Stimulated activated CD4-positive, alpha-beta T cell treated with anti-CD3 and anti-CD28 coated beads, Interleukin-2, amount 100 ng/mL, for 4 hours (primary cell): ENCODE measurements around the gene SLC37A1.

Experiments
- DNase-seq: peaks from one replicate; pipeline ENCODE4 v3.0.0-alpha.2; 2020; ENCODE audit warnings: low read depth

Gene SLC37A1

DNA sequence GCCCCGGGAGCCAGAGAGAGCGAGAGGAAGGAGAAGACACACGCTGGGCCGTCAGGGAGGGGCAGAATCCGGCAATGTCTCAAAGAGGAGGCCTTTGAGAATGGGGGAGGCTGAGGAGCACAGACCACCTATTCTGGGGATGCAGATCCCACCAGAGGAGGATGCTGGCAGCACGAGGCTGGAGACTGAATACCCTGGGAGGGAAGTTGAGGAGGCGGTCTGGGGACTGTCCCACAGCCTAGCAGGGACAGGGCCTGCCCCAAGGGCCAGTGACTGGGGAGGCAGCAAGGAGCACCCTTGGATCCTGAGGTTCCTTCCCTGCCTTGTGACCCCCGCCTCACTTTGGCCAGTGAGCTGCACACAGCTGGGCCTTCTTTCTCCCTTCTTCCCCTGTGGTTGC, 49.2 kb downstream of the SLC37A1 start:
- DNase-seq: no peak

DNA sequence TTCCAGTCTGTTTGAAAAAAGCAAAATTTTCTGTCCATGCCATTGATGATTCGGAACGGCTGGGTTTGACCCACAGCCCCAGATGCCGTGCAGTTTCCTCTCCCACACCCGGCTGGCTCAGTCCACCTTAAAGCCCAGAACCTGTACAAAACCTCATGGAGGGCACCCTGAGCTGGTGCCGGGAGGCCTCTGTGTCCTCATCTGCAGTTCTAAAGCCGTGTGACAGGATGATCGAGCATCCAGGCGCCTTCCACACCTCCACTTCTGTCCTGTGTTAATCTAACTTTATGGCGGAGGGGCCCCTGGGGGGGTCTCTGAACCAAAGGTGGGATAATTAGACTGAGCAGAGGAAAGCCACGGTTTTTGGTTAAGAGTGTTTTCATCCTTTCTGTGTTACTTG, 49.6 kb downstream of the SLC37A1 start:
- no peak for DNase-seq

DNA sequence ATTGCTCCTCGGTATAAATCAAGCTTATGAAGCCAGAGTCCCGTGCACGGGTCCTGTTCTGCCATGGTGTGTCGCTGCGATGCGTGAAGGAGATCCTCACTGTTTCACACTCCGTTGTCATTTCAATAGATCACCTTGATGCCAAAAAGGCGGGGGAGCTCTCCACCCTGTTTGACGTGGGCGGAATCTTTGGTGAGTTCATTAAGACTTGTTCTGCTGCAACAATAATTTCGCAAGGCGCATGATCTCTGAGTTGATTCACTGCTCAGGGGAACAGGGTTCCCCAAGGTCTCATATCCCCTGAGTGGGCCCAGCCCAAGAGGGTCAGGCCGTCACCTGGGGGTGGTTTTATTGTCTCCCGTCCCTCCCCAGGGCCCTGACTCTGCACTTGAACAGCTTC, 50.0 kb downstream of the SLC37A1 start:
- DNase-seq: no peak

DNA sequence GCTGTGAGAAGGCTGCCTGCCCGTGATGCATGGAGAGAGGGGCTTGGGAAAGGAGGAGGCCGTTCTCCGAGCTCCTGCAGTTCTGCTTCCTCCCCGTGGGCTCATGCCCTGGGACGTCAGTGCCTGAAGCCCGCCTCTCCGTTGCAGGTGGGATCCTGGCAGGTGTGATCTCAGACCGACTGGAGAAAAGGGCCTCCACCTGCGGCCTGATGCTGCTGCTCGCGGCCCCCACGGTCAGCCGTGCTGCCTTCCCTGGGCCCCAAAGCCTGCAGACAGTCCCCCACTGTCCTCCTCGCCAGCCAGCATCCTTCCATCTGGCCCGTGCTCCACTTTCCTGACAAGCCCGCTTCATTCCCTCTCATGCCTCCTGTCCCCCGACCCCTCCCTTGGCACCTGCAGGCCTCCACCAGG, 50.9 kb downstream of the SLC37A1 start:
- no peak for DNase-seq

DNA sequence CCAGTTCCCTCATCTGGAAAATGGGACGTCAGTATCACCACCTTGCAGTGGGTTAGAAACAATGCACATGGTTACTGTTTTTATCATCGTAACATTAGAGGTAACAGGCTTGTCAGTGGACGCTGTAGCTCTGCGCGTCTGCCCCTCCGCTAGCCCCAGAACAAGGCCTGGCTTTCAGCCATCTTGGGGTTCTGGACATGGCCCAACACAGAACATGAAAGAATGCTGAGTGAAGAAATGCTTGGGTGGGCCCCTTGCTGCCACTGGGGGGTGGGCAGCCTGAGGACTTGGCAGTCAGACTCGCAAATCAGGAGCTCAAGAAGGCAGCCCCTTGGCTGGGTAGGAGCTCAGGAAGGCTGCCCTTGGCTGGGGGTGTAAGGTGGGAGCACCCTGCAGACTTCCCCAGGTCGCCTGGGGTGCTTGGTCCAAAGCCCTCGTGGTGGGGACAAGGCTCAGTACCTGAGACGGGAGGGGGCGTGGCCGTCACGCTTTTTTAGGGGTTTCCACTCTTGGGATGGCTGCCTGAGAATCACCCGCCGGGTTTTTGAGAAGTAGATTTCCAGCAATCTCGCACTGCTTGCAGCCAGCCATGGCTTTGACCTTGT, 51.7 kb downstream of the SLC37A1 start:
- no peak for DNase-seq

DNA sequence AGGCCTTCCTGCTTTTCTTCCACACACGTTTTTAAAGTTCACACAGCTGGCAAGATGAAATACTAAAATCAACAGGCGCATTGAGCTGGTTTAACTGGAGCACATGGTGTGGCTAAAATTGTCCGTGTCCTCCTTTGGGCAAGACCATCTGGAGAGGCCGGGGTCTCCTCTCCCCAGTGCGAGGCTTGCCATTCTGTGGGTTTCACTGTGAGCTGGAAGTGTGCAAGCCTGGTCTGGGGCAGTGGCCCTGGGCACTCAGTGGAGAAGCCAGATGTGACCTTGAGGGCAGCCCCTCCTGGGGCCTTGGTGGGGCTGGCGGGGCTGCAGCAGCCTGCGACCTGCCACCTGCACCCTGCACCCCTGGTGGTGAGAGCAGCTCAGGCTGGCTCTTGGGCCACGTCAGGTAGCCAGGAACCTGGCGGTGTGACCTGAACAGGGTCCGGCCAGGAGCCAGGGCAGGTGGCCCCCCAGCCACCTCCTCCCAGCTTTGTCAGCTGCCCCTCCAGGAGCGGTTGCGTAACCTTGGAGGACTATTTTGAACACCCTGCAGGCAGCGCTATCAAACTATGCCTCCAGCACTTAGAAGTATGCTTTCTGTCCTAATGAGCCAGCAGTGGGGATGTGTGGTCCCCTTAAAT, 52.4 kb downstream of the SLC37A1 start:
- no peak for DNase-seq

DNA sequence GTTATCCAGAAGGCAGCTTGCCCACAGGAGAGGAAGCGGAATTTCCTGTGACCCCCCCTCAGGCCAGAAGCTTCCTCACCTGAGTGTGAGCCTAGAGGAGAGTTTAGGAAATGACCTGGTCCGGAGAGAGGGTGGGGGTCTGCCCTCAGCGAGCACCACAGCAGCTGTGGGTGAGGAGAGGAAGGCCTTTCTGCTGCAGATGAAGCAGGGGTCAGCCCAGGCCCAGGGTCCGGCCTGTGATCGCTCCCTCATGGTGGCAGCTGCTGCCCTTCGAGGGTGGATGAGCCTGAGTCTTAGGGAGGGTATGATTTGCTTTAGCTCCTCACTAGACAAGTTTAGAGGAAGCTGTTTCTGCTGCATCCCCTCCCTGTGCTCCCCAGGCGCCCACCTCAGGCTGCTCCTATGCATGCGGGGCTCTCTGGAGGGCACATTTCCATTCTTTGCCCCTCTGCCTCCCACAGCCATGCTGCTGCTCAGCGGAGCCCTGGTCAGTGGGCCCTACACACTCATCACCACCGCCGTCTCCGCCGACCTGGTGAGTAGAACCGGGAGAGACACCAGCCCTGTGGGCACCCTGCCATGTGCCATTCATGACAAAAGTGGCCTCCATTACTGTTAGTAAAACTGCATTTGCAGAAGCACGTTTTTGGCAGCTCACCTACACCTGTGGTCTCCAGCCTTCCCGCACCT, 53.0 kb downstream of the SLC37A1 start:
- no peak for DNase-seq

DNA sequence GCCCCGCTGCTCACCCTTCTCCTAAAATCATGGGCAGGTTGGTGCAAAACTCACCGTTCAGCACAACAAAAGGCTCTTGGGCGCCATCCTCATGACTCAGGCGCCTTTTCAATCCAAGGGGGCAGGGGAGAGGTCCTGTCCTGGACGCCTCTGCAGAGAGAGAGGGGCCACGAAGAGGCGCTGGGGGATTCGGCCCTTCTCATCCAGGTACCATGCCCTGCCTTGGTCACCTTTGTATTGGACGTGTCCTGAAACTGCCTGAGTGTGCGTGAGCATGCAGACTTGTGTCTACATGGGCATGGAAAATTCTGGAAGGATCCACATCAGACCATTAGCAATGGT, 53.5 kb downstream of the SLC37A1 start:
- no peak for DNase-seq

DNA sequence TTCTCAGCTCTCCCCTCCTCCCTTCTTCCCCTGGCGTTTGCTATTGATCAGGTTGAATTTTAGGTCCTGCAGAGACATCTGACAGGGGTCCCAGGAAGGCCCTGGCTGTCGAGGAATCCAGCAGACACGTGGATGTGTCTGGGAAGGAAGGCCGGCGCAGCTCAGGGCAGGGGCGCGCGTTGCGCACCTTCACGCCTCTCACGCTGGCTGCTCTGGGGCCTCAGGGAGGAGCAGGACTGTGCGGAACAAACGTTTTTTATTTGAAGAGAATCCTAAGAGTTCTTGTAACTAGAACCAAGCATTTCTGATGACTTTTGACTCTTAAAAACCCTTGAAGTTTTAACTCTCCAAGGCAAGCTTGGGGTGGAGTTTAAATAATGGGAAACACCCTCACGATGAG, 54.2 kb downstream of the SLC37A1 start:
- DNase-seq: no peak

DNA sequence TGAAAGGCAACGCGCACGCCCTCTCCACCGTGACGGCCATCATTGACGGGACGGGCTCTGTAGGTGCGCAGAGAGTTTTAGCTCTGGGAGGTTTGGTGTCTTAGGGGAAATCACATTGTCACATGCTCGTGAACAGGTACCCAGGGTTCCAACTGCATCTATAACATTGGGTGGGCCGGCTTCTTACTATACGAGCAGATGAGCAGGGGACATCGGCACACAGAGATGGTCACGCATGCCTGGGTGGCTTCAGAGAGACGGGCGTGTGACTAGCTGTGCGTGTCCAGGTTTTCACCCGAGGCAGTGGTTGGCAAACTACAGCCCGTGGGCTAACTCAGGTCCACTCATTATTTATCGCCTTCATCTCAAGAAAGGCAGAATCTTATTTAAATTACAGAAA, 54.7 kb downstream of the SLC37A1 start:
- no peak for DNase-seq

DNA sequence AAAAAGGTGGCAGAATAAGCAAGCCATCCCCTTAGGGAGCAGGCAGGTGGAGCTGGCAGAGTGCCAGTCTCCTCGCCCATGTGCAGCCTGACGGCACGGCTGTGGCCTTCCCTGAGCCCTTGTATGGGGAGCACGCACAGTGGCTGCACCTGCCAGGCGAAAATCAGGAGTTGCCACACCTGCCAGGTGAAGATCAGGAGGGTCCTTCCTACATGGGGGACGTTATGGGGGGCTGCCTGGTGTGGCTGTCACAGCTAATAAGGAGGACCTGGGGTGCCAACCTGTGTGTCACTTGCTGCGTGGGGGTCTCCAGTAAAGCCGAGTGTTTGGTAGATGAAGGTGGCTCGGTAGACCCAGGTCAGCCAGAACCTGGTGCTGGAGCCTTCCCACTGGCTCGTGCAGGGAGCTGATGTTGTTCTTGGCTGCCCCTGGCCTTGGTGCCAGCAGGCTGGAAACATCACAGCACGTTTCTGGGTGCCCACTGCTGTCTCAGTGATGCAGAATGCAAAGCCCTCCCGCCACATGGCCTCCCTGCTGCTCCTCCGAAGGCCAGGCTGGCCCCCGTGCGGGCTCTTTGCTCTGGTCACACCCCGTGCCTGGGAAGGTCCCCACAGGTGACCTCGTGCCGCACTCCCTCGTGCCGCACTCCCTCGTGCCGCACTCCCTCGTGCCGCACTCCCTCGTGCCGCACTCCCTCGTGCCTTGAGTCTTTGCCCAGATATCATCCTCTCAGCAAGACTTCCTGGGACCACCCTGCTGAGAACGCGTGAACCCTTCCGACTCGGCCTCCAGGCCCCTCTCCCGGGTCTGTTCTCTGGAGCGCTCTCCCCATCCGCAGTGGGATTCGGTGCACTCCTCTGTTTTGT, 55.4 kb downstream of the SLC37A1 start:
- DNase-seq: no peak

DNA sequence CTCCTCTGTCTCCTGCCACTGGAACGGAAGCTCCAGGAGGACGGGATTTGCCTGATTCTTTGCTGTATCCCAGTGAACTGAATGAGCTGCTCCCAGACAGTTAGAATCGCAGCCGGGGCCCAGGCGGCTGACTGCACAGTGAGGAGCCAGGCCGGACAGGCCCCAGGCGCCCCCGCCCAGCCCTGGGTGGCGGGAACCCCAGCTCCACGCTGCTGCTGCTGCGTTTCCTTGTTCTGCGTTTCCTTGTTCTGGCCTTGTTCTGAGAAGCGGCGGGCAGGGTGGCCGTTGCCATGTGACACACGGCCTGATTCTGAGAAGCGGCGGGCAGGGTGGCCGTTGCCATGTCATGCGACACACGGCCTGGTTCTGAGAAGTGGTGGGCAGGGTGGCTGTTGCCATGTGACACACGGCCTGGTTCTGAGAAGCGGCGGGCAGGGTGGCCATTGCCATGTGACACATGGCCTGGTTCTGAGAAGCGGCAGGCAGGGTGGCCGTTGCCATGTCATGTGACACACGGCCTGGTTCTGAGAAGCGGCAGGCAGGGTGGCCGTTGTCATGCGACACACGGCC, 56.2 kb downstream of the SLC37A1 start:
- no peak for DNase-seq

DNA sequence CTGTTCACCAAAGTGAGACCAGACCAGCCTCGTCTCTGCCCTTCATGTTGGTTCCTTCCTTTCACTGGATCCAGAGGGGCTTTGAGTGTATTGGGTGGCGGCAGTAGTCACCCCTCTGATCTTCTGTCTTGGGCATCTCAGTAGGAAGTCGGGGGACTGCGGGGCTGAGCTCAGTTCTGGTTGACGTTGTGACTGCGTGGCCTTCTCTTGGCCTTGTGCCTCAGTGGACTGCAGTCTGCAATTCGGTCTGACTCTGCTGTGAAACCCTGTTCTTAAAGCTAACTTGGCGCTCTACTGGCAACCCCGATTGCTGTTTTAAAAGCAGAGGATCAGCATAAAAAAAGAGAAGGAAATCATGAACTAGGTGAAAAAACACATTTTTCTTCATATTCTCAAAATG, 56.7 kb downstream of the SLC37A1 start:
- DNase-seq: no peak

DNA sequence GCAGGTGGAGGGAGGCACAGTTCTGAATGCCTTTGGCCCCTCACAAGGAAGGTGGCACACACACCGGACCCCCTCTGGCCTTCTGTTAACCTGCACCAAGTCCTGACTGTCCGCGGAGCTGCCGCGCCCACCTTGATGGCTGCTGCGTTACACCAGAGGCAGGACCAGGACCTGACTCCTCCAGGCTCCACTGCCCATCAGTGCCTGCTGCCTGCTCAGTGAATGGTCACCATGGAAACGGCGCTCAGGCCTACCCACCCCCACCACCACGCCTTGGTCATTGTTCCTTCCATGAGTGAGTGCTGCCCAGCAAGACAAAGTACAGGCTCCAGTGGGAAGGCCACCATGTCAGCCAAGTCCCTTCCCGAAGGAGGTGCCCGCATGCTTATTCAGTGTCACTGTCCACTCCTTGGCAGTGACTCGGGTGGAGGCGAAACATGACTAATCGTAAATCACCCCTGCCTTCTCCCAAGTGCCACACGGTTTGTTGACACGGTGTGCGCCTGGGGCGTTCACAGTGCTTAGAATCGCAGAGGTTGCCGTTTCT, 57.3 kb downstream of the SLC37A1 start:
- DNase-seq: no peak

DNA sequence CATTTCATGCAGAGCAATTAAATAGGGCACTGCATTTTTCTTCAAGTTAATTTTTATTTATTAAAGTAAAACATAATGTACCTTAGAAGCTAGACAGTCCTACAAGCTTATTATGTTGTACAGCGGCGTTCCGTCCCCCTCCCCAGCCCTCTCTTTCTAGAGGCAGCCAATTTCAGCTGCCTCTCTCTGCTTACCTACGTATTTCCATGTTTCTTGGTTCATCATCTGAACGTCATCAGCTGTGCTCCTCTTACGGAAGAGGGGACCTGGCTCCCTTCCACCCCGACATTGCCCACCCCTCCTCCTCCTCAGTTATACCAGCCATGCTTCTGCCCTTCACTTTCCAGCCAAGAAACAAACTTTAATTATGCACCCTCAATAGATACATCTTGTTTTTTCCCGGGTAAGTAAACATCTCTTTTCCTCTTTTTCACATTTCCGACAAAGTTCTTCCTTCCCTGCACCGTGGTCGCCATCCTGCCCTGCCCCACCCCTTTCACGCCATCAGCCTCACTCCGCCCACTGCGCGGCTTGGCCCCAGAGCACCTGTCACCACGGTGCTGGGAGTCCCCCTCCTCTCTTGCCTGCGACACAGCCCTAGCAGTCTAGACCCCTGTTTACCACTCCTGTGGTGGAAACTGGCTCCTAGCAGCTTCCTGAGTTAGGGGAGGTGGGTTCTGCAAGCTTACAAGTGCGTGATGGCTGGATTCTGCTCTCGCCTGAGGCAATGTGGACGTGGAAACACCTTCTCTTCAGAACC, 57.9 kb downstream of the SLC37A1 start:
- DNase-seq: no peak

DNA sequence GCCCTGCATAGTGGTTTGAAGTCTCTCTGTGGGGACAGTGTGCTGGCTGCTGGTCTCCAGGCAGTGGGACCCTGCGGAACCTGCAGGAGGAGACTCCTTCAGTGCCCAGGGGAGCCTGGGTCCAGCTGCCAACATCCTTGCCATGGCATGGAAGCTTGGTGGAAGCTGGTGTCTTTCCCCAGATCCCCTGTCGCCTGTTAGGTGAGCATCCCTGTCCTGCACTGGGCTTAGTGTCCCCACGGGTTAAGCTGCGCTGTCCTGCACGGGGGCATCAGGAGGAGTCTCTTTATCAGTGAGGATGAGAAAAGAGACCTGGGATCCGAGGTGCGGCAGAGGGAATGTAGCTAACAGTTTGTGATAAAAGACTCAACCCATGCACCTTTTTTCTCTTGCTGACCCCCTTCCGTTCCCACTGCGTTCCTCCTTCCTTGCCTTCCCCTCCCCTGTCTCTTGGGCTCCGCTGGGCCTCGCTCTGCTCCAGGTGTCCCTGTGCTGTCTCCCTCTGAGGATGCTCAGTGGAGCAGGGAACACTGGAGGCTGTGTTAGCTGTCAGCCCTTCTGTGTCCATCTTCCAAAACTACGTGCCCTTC, 59.3 kb downstream of the SLC37A1 start:
- DNase-seq: no peak

DNA sequence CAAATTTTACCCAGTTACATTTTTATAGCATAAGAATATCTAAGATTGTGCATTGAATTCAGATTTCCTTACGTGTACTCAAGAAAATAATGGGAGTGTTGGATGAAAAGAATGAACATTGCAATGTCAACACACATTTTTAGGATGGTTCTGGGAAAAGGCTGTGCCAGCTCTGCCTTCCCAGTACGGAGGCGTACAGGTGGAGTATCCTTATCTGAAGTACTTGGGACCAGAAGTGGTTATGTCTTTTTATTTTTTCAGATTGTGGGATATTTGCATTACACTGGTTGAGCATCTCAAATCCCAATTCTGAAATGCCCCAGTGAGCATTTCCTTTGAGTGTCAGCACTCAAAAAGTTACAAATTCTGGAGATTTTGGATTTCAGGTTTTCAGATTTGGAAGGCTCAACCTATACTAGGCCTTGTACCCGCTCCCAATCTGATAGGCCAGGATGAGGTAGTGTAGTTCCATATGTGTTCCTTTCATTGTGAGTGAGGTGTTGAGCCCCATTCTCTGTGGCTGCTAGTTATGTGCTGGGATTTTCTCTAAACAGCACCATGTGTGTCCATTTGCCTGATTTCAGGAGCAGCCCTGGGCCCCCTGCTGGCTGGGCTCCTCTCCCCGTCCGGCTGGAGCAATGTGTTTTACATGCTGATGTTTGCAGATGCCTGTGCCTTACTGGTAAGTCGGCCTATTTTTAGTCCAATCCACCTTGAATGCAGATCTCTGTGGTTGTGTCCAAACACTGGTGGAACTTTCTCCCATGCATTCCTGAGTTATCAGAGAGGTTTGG, 60.8 kb downstream of the SLC37A1 start:
- DNase-seq: no peak

DNA sequence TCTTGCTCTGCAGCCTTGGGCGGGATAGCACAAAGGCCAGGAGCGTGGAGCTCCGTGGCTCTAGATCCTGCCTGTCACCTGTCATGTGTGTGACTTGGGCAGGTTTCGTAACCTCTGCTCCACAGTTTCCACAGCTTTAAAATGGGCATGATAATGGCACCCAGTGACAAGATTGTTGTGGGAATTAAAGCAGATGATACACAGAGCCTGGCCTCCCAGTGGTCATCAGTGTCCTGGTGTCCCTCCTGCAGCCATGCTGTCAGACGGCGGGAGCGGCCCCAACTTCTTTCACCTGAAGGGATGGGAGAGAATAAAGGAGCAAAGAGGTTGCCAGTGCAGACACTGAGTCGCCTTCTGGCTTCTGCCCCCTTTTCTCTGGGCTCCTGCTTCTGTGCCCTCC, 61.5 kb downstream of the SLC37A1 start:
- no peak for DNase-seq

DNA sequence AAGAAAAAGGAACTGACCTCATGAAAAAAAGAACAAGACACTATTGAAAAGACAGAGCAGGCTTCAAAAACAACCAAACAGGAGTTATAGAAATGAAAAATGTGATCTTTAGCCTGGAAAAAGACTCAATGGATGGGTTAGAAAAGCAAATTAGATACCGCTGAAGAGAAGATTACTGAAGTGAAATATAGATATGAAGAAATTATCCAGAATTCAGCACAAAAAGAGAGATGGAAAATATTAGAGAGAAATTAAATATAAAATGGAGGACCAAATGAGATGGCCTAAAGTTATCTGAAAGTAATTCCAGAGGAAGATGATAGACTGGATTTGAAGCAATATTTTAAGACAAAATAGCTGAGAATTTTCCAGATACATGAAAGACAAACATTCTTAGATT, 63.0 kb downstream of the SLC37A1 start:
- no peak for DNase-seq

DNA sequence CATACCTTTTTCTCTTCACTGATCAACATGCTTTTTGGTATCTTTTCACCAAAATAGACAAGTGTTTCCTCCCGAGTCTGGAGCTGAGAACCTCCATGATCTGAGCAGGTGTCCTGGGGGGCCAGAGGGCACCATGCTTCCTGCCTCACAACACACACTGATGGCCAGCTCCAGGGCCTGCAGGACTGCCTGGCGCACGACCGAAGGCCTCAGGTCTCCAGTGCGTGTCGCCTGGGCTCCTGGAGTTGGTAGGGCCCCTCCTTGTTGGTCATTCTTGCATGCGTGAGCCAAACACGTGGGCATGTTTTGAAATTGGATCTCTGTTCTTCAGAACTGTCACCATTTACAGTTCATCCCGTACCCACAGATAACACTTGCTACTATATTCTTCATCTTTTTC, 64.4 kb downstream of the SLC37A1 start:
- DNase-seq: no peak
